Hepatocyte (in vitro differentiated cells): ENCODE results near the gene FAM210B.

Source experiments
- EZH2 ChIP-seq: fragments of 200-600 bp; sonication (generic); IDR thresholded peaks from 2 replicates; pipeline ENCODE4 v1.6.1; 2016; ENCODE audit warnings: antibody characterized with exemption, mild to moderate bottlenecking, borderline replicate concordance
- TF ChIP-seq, protein P1 (sequence below): fragments of 200-600 bp; sonication (generic); IDR thresholded peaks from 2 replicates; pipeline ENCODE4 v1.5.1; 2016; ENCODE audit warnings: antibody characterized with exemption, mild to moderate bottlenecking; ENCODE audit not compliant: poor library complexity

DNA sequence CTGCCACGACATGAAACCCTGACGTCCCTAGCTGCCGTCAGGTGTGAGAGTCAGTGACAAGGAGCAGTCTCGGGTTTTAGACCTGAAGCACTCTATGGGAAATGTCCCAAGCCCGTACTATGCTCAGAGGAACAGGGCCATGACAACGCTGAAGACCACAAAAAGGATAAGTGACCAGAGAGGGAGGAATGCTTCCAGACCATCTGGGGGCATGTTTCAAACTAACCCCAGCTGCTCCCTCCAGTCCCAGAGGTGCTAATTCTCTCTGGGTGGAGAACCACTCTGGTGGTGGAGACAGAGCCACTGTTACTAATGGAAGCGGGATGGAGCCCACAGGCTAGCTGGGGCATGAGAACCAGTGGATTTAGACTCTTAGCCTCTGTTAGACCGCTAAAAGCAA is 24.6 kb downstream of the FAM210B start:
- TF ChIP-seq EZH2, result no peak
- TF ChIP-seq, protein P1, sequence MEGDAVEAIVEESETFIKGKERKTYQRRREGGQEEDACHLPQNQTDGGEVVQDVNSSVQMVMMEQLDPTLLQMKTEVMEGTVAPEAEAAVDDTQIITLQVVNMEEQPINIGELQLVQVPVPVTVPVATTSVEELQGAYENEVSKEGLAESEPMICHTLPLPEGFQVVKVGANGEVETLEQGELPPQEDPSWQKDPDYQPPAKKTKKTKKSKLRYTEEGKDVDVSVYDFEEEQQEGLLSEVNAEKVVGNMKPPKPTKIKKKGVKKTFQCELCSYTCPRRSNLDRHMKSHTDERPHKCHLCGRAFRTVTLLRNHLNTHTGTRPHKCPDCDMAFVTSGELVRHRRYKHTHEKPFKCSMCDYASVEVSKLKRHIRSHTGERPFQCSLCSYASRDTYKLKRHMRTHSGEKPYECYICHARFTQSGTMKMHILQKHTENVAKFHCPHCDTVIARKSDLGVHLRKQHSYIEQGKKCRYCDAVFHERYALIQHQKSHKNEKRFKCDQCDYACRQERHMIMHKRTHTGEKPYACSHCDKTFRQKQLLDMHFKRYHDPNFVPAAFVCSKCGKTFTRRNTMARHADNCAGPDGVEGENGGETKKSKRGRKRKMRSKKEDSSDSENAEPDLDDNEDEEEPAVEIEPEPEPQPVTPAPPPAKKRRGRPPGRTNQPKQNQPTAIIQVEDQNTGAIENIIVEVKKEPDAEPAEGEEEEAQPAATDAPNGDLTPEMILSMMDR, result no peak
